Measurements from ENCODE around the gene TYW1B.
"Not testable (repeated sequence)": the region's sequence is repeated elsewhere in the genome, so short reads cannot be mapped to it uniquely, and the experiment has no call there.

GRCh38 chr7:72783601-72784370 lies 44.2 kb downstream of the TYW1B start:
- TF ChIP-seq CTCF (IDR thresholded peaks at IDR 0.05; ENCODE audit: low read depth, low read length, missing input control); TAF1 (conservative IDR thresholded peaks at IDR 0.05); SP1 (IDR thresholded peaks at IDR 0.05): not testable (repeated sequence)
